ENCODE results near the gene CDH4. TPM values are rescaled to one million over a fixed set of nuclear protein-coding genes. Genes with fewer than 3 reads are reported as not detected.
A peak's percentile ranks its signal among the peaks of the same experiment; 100 is the strongest.

Gene CDH4
- total and polyA plus RNA-seq, 11 donors = 0.04 to 0.54 (median 0.08) TPM; not detected in 1

- intact Hi-C loops (cut with DNase I) = no loop called here
- no peak overlapping the region for H3K4me3 ChIP-seq
Observed at GRCh38 chr20:61628901-61629601, 377.0 kb downstream of the CDH4 start.

GRCh38 chr20:61629602-61630390 lies 377.7 kb downstream of the CDH4 start:
- intact Hi-C loops (cut with DNase I) = loop anchor here in 1 of 10 donors (10.0 kb wide), 1 partner anchor 355 kb away; no protein-coding TSS in a partner anchor
- no peak overlapping the region for H3K4me3 ChIP-seq
- no peaks in the 10 kb centered on the region for H3K36me3 ChIP-seq
- H3K9me3 ChIP-seq = no peaks in the 10 kb centered on the region
- whole genome bisulfite sequencing, 4 donors = 62 to 71% (median 68%) methylated on average over 14 to 25 of the region's 25 CpGs
- H3K27ac ChIP-seq = no peak overlapping the region
- TF ChIP-seq POLR2A (IDR thresholded peaks at IDR 0.05) = no peak
- TF ChIP-seq, protein P1, sequence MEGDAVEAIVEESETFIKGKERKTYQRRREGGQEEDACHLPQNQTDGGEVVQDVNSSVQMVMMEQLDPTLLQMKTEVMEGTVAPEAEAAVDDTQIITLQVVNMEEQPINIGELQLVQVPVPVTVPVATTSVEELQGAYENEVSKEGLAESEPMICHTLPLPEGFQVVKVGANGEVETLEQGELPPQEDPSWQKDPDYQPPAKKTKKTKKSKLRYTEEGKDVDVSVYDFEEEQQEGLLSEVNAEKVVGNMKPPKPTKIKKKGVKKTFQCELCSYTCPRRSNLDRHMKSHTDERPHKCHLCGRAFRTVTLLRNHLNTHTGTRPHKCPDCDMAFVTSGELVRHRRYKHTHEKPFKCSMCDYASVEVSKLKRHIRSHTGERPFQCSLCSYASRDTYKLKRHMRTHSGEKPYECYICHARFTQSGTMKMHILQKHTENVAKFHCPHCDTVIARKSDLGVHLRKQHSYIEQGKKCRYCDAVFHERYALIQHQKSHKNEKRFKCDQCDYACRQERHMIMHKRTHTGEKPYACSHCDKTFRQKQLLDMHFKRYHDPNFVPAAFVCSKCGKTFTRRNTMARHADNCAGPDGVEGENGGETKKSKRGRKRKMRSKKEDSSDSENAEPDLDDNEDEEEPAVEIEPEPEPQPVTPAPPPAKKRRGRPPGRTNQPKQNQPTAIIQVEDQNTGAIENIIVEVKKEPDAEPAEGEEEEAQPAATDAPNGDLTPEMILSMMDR (IDR thresholded peaks at IDR 0.05) = no peak
- H3K27me3 ChIP-seq = peaks cover 0 to 25% (median 0%) of the 10 kb centered on the region in 9 donors
- peaks cover 0 to 12% (median 0%) of the 10 kb centered on the region in 12 donors for H3K4me1 ChIP-seq
- DNase-seq (peak in 1 of 5 donors; percentile 35), ATAC-seq (no peak)

More at GRCh38 chr20:61628901-61629601, 377.0 kb downstream of the CDH4 start:
- ATAC-seq (no peak), DNase-seq (peak in 1 of 5 donors; percentile 42)
- Histone ChIP-seq H3K27ac (no peak overlapping the region), H3K9me3 (no peaks in the 10 kb centered on the region), H3K4me1 (peaks cover 0 to 12% (median 0%) of the 10 kb centered on the region in 12 donors), H3K27me3 (peaks cover 0 to 19% (median 0%) of the 10 kb centered on the region in 9 donors), H3K36me3 (no peaks in the 10 kb centered on the region)
- no peak for TF ChIP-seq POLR2A (IDR thresholded peaks at IDR 0.05)
- TF ChIP-seq, protein P1 (IDR thresholded peaks at IDR 0.05) = no peak
- WGBS, 4 donors = 19 to 27% (median 23%) methylated on average over 17 of the region's 17 CpGs

- H3K9me3 ChIP-seq = no peaks in the 10 kb centered on the region
- intact Hi-C loops (cut with DNase I) = loop anchor here in 1 of 10 donors (10.0 kb wide), 1 partner anchor 356 kb away; no protein-coding TSS in a partner anchor
- ATAC-seq (no peak), DNase-seq (peak in 1 of 5 donors; percentile 51)
- H3K36me3 ChIP-seq = no peaks in the 10 kb centered on the region
- peaks cover 0 to 29% (median 2%) of the 10 kb centered on the region in 9 donors for H3K27me3 ChIP-seq
- peaks cover 0 to 12% (median 0%) of the 10 kb centered on the region in 12 donors for H3K4me1 ChIP-seq
- H3K4me3 ChIP-seq = no peak overlapping the region
- WGBS, 4 donors = 83 to 89% (median 85%) methylated on average over 3 to 5 of the region's 5 CpGs
- TF ChIP-seq, protein P1 (IDR thresholded peaks at IDR 0.05) = no peak
- TF ChIP-seq POLR2A (IDR thresholded peaks at IDR 0.05) = no peak
- H3K27ac ChIP-seq = no peak overlapping the region
Observed at GRCh38 chr20:61630391-61630650, 378.3 kb downstream of the CDH4 start.

GRCh38 chr20:61630816-61631215 lies 378.8 kb downstream of the CDH4 start:
- no peak for TF ChIP-seq POLR2A (IDR thresholded peaks at IDR 0.05)
- TF ChIP-seq, protein P1 (IDR thresholded peaks at IDR 0.05) = no peak
- ATAC-seq (no peak), DNase-seq (peak in 1 of 5 donors; percentile 17)
- intact Hi-C loops (cut with DNase I) = loop anchor here in 1 of 10 donors (10.0 kb wide), 1 partner anchor 356 kb away; no protein-coding TSS in a partner anchor
- H3K9me3 ChIP-seq = no peaks in the 10 kb centered on the region
- H3K27me3 ChIP-seq = peaks cover 0 to 32% (median 3%) of the 10 kb centered on the region in 9 donors
- no peak overlapping the region for H3K27ac ChIP-seq
- peaks cover 0 to 12% (median 0%) of the 10 kb centered on the region in 12 donors for H3K4me1 ChIP-seq
- no peaks in the 10 kb centered on the region for H3K36me3 ChIP-seq
- 78 to 83% (median 80%) methylated on average over 8 to 10 of the region's 10 CpGs for WGBS, 4 donors
- no peak overlapping the region for H3K4me3 ChIP-seq
